SK-N-SH treated with all-trans-retinoic acid at 6 μM for 48 hours (cell line): ENCODE results near the gene SPEN.

Experiments
- ATAC-seq: fragments of 200-7000 bp; cut with Tn5 transposase; 3 replicates; pipeline ENCODE4 v1.9.1; 2020; ENCODE audit warnings: mild to moderate bottlenecking, moderate library complexity
- ARNTL ChIP-seq: fragments of 450-650 bp; formaldehyde crosslinking; IDR thresholded peaks from 2 replicates; pipeline ENCODE4 v1.5.0; 2020; ENCODE audit warnings: low read depth, mild to moderate bottlenecking, moderate library complexity, borderline replicate concordance
- BACH2 ChIP-seq: fragments of 250-450 bp; sonication (Bioruptor Pico); IDR thresholded peaks from 2 replicates; pipeline ENCODE4 v1.9.0; 2021; ENCODE audit warnings: mild to moderate bottlenecking, borderline replicate concordance
- CSDC2 ChIP-seq: fragments of 250-450 bp; sonication (Bioruptor Pico); IDR thresholded peaks from 2 replicates; pipeline ENCODE4 v1.5.0; 2020; ENCODE audit warnings: mild to moderate bottlenecking, moderate library complexity
- ESRRG ChIP-seq: fragments of 250-450 bp; sonication (Bioruptor Pico); IDR thresholded peaks from 2 replicates; pipeline ENCODE4 v1.6.1; 2021; ENCODE audit warnings: mild to moderate bottlenecking
- GLIS3 ChIP-seq: fragments of 250-450 bp; sonication (Bioruptor Pico); IDR thresholded peaks from 2 replicates; pipeline ENCODE4 v1.5.0; 2020; ENCODE audit warnings: mild to moderate bottlenecking, moderate library complexity
- ISL1 ChIP-seq: fragments of 250-450 bp; sonication (Bioruptor Pico); IDR thresholded peaks from 2 replicates; pipeline ENCODE4 v2.1.2; 2022; ENCODE audit warnings: mild to moderate bottlenecking, moderate library complexity
- OSR1 ChIP-seq: fragments of 250-450 bp; sonication (Bioruptor Pico); IDR thresholded peaks from 2 replicates; pipeline ENCODE4 v1.8.0; 2022; ENCODE audit warnings: moderate library complexity, mild to moderate bottlenecking, inconsistent platforms
- PATZ1 ChIP-seq: fragments of 250-450 bp; sonication (Bioruptor Pico); IDR thresholded peaks from 2 replicates; pipeline ENCODE4 v1.8.0; 2020; ENCODE audit warnings: mild to moderate bottlenecking, moderate library complexity, borderline replicate concordance
- RARB ChIP-seq: fragments of 250-450 bp; sonication (Bioruptor Pico); IDR thresholded peaks from 2 replicates; pipeline ENCODE4 v1.8.0; 2021; ENCODE audit warnings: mild to moderate bottlenecking, moderate library complexity
- TCF4 ChIP-seq: fragments of 250-450 bp; sonication (Bioruptor Pico); IDR thresholded peaks from 2 replicates; pipeline ENCODE4 v1.8.0; 2021; ENCODE audit warnings: mild to moderate bottlenecking, moderate library complexity, borderline replicate concordance
- TOX ChIP-seq: fragments of 250-450 bp; sonication (Bioruptor Pico); IDR thresholded peaks from 2 replicates; pipeline ENCODE4 v1.8.0; 2021; ENCODE audit warnings: mild to moderate bottlenecking, moderate library complexity, borderline replicate concordance
- ZC3H10 ChIP-seq: fragments of 250-450 bp; sonication (Bioruptor Pico); IDR thresholded peaks from 2 replicates; pipeline ENCODE4 v1.5.1; 2021; ENCODE audit warnings: mild to moderate bottlenecking, moderate library complexity
- ZFP3 ChIP-seq: fragments of 250-450 bp; sonication (Bioruptor Pico); IDR thresholded peaks from 2 replicates; pipeline ENCODE4 v1.5.0; 2020; ENCODE audit warnings: mild to moderate bottlenecking, moderate library complexity
- ZFP30 ChIP-seq: fragments of 450-650 bp; formaldehyde crosslinking; IDR thresholded peaks from 2 replicates; pipeline ENCODE4 v1.5.0; 2022; ENCODE audit warnings: mild to moderate bottlenecking, moderate library complexity
- ZNF565 ChIP-seq: fragments of 450-650 bp; formaldehyde crosslinking; conservative IDR thresholded peaks from 2 replicates; pipeline ENCODE4 v1.5.0; 2020; ENCODE audit warnings: low read depth, mild to moderate bottlenecking, moderate library complexity
- ZNF70 ChIP-seq: fragments of 450-650 bp; formaldehyde crosslinking; IDR thresholded peaks from 2 replicates; pipeline ENCODE4 v1.5.0; 2020; ENCODE audit warnings: mild to moderate bottlenecking, moderate library complexity
- ZNF8 ChIP-seq: fragments of 450-650 bp; formaldehyde crosslinking; IDR thresholded peaks from 2 replicates; pipeline ENCODE4 v1.5.0; 2020; ENCODE audit warnings: mild to moderate bottlenecking, moderate library complexity
- TF ChIP-seq, protein P1 (sequence below): fragments of 250-450 bp; sonication (Bioruptor Pico); IDR thresholded peaks from 2 replicates; pipeline ENCODE4 v1.8.0; 2021; ENCODE audit warnings: low read depth, mild to moderate bottlenecking, moderate library complexity, borderline replicate concordance
- TF ChIP-seq, protein P2 (sequence below): fragments of 250-450 bp; sonication (Bioruptor Pico); IDR thresholded peaks from 2 replicates; pipeline ENCODE4 v1.5.0; 2020; ENCODE audit warnings: mild to moderate bottlenecking, moderate library complexity
- TF ChIP-seq, protein P3 (sequence below): fragments of 250-450 bp; sonication (Bioruptor Pico); IDR thresholded peaks from 2 replicates; pipeline ENCODE4 v1.5.1; 2020; ENCODE audit warnings: low read depth, mild to moderate bottlenecking, moderate library complexity

The SPEN gene

DNA sequence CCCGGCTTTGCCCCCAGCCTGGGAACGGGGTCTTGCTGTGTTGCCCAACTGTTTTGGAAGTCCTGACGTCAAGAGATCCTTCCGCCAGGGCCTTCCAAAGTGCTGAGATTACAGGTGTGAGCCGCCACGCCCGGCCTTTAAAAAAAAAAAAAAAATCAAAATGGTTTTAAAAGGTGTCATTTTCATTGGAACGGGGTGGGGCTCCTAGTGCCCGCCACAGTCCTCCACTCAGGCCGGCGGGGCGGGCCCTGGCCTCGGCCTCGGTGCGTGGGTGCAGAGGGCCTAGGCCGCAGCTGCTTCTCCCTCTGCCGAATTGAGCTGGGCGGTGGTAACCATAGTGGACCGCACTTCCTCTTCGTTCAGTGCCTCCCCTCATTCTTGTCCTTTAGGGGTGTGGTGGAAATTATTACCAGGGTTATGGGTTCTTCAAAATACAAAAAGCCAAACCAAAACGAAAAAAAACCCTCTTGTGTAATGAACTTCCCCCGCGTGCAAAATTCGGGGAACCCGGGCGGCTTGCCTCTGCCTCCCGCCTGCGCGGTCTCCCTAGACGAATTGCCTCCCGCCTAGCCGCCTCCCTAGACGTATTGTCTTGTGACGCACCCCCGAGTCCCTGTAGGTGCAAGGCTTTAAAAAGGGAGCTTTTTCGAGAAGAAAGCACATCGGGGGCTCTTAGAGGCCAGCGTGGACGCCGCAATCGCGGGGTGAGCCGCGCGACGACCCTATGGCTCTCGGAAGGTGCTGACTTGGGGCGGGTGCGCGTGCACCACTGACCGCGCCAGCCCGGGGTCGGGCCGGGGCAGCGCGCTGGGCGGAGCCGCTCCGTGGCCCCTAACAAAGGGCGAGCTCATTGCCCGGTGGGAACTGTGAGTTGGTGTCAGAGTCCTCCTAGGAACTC, 10.5 kb upstream of the SPEN start:
- TF ChIP-seq ZFP30, result no peak
- ATAC-seq, result no peak

- TF ChIP-seq, protein P1, sequence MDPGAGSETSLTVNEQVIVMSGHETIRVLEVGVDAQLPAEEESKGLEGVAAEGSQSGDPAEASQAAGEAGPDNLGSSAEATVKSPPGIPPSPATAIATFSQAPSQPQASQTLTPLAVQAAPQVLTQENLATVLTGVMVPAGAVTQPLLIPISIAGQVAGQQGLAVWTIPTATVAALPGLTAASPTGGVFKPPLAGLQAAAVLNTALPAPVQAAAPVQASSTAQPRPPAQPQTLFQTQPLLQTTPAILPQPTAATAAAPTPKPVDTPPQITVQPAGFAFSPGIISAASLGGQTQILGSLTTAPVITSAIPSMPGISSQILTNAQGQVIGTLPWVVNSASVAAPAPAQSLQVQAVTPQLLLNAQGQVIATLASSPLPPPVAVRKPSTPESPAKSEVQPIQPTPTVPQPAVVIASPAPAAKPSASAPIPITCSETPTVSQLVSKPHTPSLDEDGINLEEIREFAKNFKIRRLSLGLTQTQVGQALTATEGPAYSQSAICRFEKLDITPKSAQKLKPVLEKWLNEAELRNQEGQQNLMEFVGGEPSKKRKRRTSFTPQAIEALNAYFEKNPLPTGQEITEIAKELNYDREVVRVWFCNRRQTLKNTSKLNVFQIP, result no peak
- TF ChIP-seq, all 23 proteins: peak for 0
Observed at GRCh38 chr1:15837931-15838330, 9.6 kb upstream of the SPEN start.

GRCh38 chr1:15838721-15839120, 8.8 kb upstream of the SPEN start:
- ATAC-seq, result no peak
- TF ChIP-seq BACH2 (CRISPR knock-in tag) (no peak), RARB (CRISPR knock-in tag) (no peak), TOX (CRISPR knock-in tag) (no peak), ISL1 (no peak), TCF4 (CRISPR knock-in tag) (no peak), PATZ1 (CRISPR knock-in tag) (no peak), ESRRG (CRISPR knock-in tag) (no peak), ZNF8 (no peak), OSR1 (CRISPR knock-in tag) (no peak), ZC3H10 (CRISPR knock-in tag) (no peak), ZNF70 (CRISPR knock-in tag) (no peak), ZFP3 (CRISPR knock-in tag) (no peak), ZNF565 (no peak), GLIS3 (no peak), ARNTL (no peak), ZFP30 (no peak), CSDC2 (CRISPR knock-in tag) (no peak)
- TF ChIP-seq, protein P2, sequence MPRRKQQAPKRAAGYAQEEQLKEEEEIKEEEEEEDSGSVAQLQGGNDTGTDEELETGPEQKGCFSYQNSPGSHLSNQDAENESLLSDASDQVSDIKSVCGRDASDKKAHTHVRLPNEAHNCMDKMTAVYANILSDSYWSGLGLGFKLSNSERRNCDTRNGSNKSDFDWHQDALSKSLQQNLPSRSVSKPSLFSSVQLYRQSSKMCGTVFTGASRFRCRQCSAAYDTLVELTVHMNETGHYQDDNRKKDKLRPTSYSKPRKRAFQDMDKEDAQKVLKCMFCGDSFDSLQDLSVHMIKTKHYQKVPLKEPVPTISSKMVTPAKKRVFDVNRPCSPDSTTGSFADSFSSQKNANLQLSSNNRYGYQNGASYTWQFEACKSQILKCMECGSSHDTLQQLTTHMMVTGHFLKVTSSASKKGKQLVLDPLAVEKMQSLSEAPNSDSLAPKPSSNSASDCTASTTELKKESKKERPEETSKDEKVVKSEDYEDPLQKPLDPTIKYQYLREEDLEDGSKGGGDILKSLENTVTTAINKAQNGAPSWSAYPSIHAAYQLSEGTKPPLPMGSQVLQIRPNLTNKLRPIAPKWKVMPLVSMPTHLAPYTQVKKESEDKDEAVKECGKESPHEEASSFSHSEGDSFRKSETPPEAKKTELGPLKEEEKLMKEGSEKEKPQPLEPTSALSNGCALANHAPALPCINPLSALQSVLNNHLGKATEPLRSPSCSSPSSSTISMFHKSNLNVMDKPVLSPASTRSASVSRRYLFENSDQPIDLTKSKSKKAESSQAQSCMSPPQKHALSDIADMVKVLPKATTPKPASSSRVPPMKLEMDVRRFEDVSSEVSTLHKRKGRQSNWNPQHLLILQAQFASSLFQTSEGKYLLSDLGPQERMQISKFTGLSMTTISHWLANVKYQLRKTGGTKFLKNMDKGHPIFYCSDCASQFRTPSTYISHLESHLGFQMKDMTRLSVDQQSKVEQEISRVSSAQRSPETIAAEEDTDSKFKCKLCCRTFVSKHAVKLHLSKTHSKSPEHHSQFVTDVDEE (CRISPR knock-in tag), result no peak

More at GRCh38 chr1:15837931-15838330, 9.6 kb upstream of the SPEN start:
- ATAC-seq, result no peak

DNA sequence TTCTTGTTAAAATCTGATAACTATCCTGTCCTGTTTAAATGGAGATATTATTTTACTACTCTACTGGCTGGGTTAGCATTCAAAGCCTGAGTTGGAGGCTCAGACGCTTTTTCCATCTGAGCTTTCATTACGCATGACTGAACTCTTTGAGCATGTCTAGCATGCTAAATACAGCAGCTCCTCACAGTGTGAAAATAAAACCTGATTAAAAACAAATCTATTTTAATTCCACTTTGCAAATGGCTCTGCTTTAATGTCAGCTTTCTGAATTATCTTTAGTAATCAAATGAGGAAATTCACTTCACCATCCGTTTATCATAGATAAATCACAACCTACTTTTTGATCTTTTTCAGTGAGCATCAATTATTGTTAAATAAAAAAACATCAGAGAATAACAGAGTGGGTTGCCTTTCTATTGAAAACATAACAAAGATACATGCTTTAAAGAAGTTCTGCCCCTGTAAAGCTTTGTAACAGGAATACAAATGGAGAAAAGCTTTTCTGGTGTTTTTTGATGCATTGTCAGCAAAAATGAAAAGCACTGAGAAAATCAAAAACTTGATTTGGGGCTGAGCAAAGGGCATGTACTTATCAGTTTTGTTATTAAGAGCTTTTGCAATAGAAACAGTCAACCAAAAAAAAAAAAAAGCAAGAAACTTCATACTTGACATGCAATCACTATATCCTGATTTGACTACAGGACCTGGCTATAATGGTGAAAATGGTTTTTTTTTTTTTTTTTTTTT, 3.5 kb upstream of the SPEN start:
- no peak for ATAC-seq
- TF ChIP-seq TCF4 (CRISPR knock-in tag) (no peak), TOX (CRISPR knock-in tag) (no peak), GLIS3 (no peak), PATZ1 (CRISPR knock-in tag) (no peak), ZNF70 (CRISPR knock-in tag) (no peak), ZFP3 (CRISPR knock-in tag) (no peak), ESRRG (CRISPR knock-in tag) (no peak), ZFP30 (no peak), ISL1 (no peak), OSR1 (CRISPR knock-in tag) (no peak), ARNTL (no peak)
- TF ChIP-seq, protein P3, sequence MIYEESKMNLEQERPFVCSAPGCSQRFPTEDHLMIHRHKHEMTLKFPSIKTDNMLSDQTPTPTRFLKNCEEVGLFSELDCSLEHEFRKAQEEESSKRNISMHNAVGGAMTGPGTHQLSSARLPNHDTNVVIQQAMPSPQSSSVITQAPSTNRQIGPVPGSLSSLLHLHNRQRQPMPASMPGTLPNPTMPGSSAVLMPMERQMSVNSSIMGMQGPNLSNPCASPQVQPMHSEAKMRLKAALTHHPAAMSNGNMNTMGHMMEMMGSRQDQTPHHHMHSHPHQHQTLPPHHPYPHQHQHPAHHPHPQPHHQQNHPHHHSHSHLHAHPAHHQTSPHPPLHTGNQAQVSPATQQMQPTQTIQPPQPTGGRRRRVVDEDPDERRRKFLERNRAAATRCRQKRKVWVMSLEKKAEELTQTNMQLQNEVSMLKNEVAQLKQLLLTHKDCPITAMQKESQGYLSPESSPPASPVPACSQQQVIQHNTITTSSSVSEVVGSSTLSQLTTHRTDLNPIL (CRISPR knock-in tag), result no peak
- TF ChIP-seq, protein P2 (CRISPR knock-in tag), result no peak
